H1 (cell line): Measurements from ENCODE around the gene ZNF135. TPM values are rescaled to one million over a fixed set of nuclear protein-coding genes. Genes with fewer than 3 reads are reported as not detected.
A peak's percentile ranks its signal among the peaks of the same experiment; 100 is the strongest.

Experiments used
- CTCF ChIA-PET: fragments of 300-600 bp; sonication (Branson Sonifier 250); formaldehyde crosslinking; loops from one replicate; lab custom pipeline; 2021; ENCODE audit not compliant: partially characterized antibody; lab: Charles Lee
- POLR2A ChIA-PET: fragments of 300-600 bp; sonication (Branson Sonifier 250); formaldehyde crosslinking; loops from one replicate; lab custom pipeline; 2021; ENCODE audit warnings: inconsistent platforms; ENCODE audit not compliant: partially characterized antibody; lab: Charles Lee
- DNase-seq, 2 experiments: peaks; one replicate each; pipeline versions ENCODE4 v3.0.0 to v3.0.0-alpha.2; 2010 to 2022; ENCODE audit warnings: low spot score in 2 of 2, low read depth in 1 of 2, mixed read lengths in 1 of 2
- FAIRE-seq: peaks from 2 replicates; lab custom pipeline; 2011; peaks lifted over from hg19 to GRCh38; lab: Jason Lieb, UNC
- H2AFZ ChIP-seq: 2 replicates; pipeline ENCODE4 v1.8.1; 2012; ENCODE audit warnings: low read length, inconsistent platforms
- H2AK5ac ChIP-seq: 2 replicates; pipeline ENCODE4 v1.6.1; 2013; ENCODE audit warnings: low read depth, low read length
- H2BK120ac ChIP-seq: replicated peaks from 2 replicates; pipeline ENCODE3; 2013; ENCODE audit warnings: low read depth, low read length, inconsistent platforms
- H2BK12ac ChIP-seq: 2 replicates; pipeline ENCODE4 v1.6.1; 2013; ENCODE audit warnings: low read depth, low read length
- H2BK15ac ChIP-seq: 2 replicates; pipeline ENCODE4 v1.6.1; 2013; ENCODE audit warnings: low read length
- H2BK20ac ChIP-seq: 2 replicates; pipeline ENCODE4 v1.6.1; 2013; ENCODE audit warnings: low read length
- H2BK5ac ChIP-seq: 2 replicates; pipeline ENCODE4 v1.6.1; 2013; ENCODE audit warnings: low read depth, low read length
- H3K14ac ChIP-seq: 2 replicates; pipeline ENCODE4 v1.6.1; 2013; ENCODE audit warnings: inconsistent platforms; ENCODE audit not compliant: insufficient read length
- H3K18ac ChIP-seq: 2 replicates; pipeline ENCODE4 v1.6.1; 2013; ENCODE audit warnings: low read length; ENCODE audit errors: extremely low read depth
- H3K23ac ChIP-seq: 2 replicates; pipeline ENCODE4 v1.6.1; 2013; ENCODE audit warnings: inconsistent platforms; ENCODE audit not compliant: insufficient read length
- H3K23me2 ChIP-seq: 2 replicates; pipeline ENCODE4 v1.6.1; 2013; ENCODE audit warnings: low read depth, low read length
- H3K27ac ChIP-seq: 2 replicates; pipeline ENCODE4 v1.6.1; 2011; ENCODE audit warnings: low read depth, low read length, inconsistent platforms
- H3K27me3 ChIP-seq, 4 experiments: replicated peaks in 1 of 4; 1 replicate in 1 of 4; 2 replicates in 3 of 4; pipeline versions ENCODE4 v1.6.1 to v1.8.1; 2011 to 2013; ENCODE audit warnings: low read length in 3 of 4, mild to moderate bottlenecking in 3 of 4, inconsistent platforms in 2 of 4, mixed read lengths in 2 of 4, moderate library complexity in 1 of 4; ENCODE audit not compliant: control insufficient read depth in 3 of 4, insufficient read depth in 3 of 4; ENCODE audit errors: extremely low read depth in 1 of 4
- H3K36me3 ChIP-seq, 4 experiments: 2 replicates each; pipeline versions ENCODE4 v1.6.1 to v1.8.1; 2011 to 2013; ENCODE audit warnings: mild to moderate bottlenecking in 4 of 4, low read length in 3 of 4, moderate library complexity in 2 of 4, control low read depth in 1 of 4, inconsistent platforms in 1 of 4; ENCODE audit not compliant: insufficient read depth in 4 of 4, control insufficient read depth in 2 of 4
- H3K4ac ChIP-seq: replicated peaks from 2 replicates; pipeline ENCODE3; 2013; ENCODE audit warnings: low read length, low read depth, mixed read lengths, inconsistent platforms; ENCODE audit not compliant: insufficient read length
- H3K4me1 ChIP-seq, 4 experiments: replicated peaks in 1 of 4; 1 replicate in 1 of 4; 2 replicates in 3 of 4; pipeline versions ENCODE4 v1.6.1 to v1.8.1; 2011 to 2013; ENCODE audit warnings: low read length in 3 of 4, inconsistent platforms in 2 of 4, mixed read lengths in 1 of 4; ENCODE audit not compliant: insufficient read depth in 4 of 4, control insufficient read depth in 3 of 4
- H3K4me2 ChIP-seq, 2 experiments: 2 replicates each; pipeline versions ENCODE4 v1.6.1 to v1.8.1; 2011 to 2013; ENCODE audit warnings: low read depth in 2 of 2, low read length in 2 of 2, control low read depth in 1 of 2, inconsistent platforms in 1 of 2, mild to moderate bottlenecking in 1 of 2; ENCODE audit not compliant: insufficient read depth in 1 of 2
- H3K4me3 ChIP-seq, 4 experiments: fragments of 200-600, 300-600 bp in 1 of 4; sonication (generic), shearing (Covaris generic), sonication (Bioruptor Twin) in 1 of 4; 2 replicates each; pipeline versions ENCODE4 v1.5.1 to v1.8.1; 2011 to 2016; ENCODE audit warnings: low read length in 4 of 4, low read depth in 3 of 4, control low read depth in 2 of 4, inconsistent platforms in 2 of 4, mild to moderate bottlenecking in 2 of 4, mixed read lengths in 1 of 4, moderate library complexity in 1 of 4; ENCODE audit not compliant: insufficient read depth in 2 of 4; ENCODE audit errors: extremely low read depth in 1 of 4
- H3K56ac ChIP-seq: replicated peaks from 2 replicates; pipeline ENCODE3; 2013; ENCODE audit warnings: low read depth, mild to moderate bottlenecking, mixed read lengths, low read length, inconsistent platforms; ENCODE audit not compliant: insufficient read length
- H3K79me1 ChIP-seq: 2 replicates; pipeline ENCODE4 v1.6.1; 2013; ENCODE audit warnings: low read depth, low read length, control low read depth
- H3K79me2 ChIP-seq, 2 experiments: 2 replicates each; pipeline versions ENCODE4 v1.6.1 to v1.8.1; 2012 to 2013; ENCODE audit warnings: low read length in 2 of 2, mild to moderate bottlenecking in 2 of 2, inconsistent platforms in 1 of 2; ENCODE audit not compliant: insufficient read depth in 2 of 2, control insufficient read depth in 1 of 2
- H3K9ac ChIP-seq, 4 experiments: replicated peaks in 1 of 4; 1 replicate in 1 of 4; 2 replicates in 3 of 4; pipeline versions ENCODE4 v1.6.1 to v1.8.1; 2011 to 2013; ENCODE audit warnings: low read depth in 3 of 4, low read length in 3 of 4, control low read depth in 2 of 4, mild to moderate bottlenecking in 2 of 4, moderate library complexity in 2 of 4, inconsistent platforms in 1 of 4; ENCODE audit errors: extremely low read depth in 1 of 4
- H3K9me3 ChIP-seq, 2 experiments: 2 replicates each; pipeline versions ENCODE4 v1.6.1 to v1.8.1; 2012 to 2013; ENCODE audit warnings: mild to moderate bottlenecking in 2 of 2, moderate library complexity in 2 of 2, control low read depth in 1 of 2, inconsistent platforms in 1 of 2, low read depth in 1 of 2, low read length in 1 of 2, mixed read lengths in 1 of 2; ENCODE audit not compliant: insufficient read depth in 2 of 2
- H4K20me1 ChIP-seq, 2 experiments: replicated peaks in 1 of 2; 2 replicates each; pipeline versions ENCODE3 to v1.8.1; 2011 to 2013; ENCODE audit warnings: inconsistent platforms in 2 of 2, low read length in 2 of 2, mild to moderate bottlenecking in 1 of 2; ENCODE audit not compliant: insufficient read depth in 2 of 2, control insufficient read depth in 1 of 2
- H4K5ac ChIP-seq: 2 replicates; pipeline ENCODE4 v1.6.1; 2013; ENCODE audit warnings: low read length, low read depth, mixed read lengths, inconsistent platforms; ENCODE audit not compliant: insufficient read length
- H4K8ac ChIP-seq: 2 replicates; pipeline ENCODE4 v1.8.0; 2013; ENCODE audit warnings: mild to moderate bottlenecking, moderate library complexity, low read length, inconsistent platforms; ENCODE audit not compliant: insufficient read depth; ENCODE audit errors: extremely low read depth
- H4K91ac ChIP-seq: replicated peaks from 2 replicates; pipeline ENCODE3; 2013; ENCODE audit warnings: low read length, mixed read lengths, inconsistent platforms; ENCODE audit not compliant: insufficient read length
- HDAC6 ChIP-seq: IDR thresholded peaks from one replicate; pipeline ENCODE4 v1.7.1; 2012; ENCODE audit warnings: low read depth, mild to moderate bottlenecking, inconsistent platforms, low read length, moderate library complexity
- ZNF274 ChIP-seq: IDR thresholded peaks from 2 replicates; pipeline ENCODE4 v1.7.0; 2012; ENCODE audit warnings: low read length, borderline replicate concordance; ENCODE audit errors: extremely low read depth
- WGBS, 2 experiments: shearing (Covaris generic) in 1 of 2; methylation state at CpG; one replicate each; pipeline versions ENCODE4 v1.1.6 to v1.1.7; 2013 to 2015; ENCODE audit warnings: low lambda C conversion rate in 2 of 2, mixed read lengths in 2 of 2, inconsistent platforms in 1 of 2, low coverage in 1 of 2, missing lambda C conversion rate in 1 of 2; ENCODE audit not compliant: insufficient replicate concordance in 2 of 2, insufficient coverage in 1 of 2, insufficient read length in 1 of 2; ENCODE audit errors: extremely low coverage in 1 of 2, missing lambda C conversion rate in 1 of 2; 5-methylcytosine and 5-hydroxymethylcytosine counted together
- polyA plus RNA-seq, 7 experiments: library from polyadenylated mRNA; depleted of rRNA in 3 of 7; stranded (reverse) in 5 of 7; unstranded in 2 of 7; fragments of >200 nt in 5 of 7; fragments of 200-250 nt in 2 of 7; gene quantifications; 1 replicate in 5 of 7; 2 replicates in 1 of 7; 4 replicates in 1 of 7; pipeline versions ENCODE4 v1.2.1 to v1.2.3, GENCODE V29; 2011 to 2013; ENCODE audit warnings: missing spikeins in 2 of 7, mixed read lengths in 2 of 7
- total RNA-seq: library from RNA; stranded (reverse); fragmentation: NEBNext Ultra II Directional; extraction: Animal tissue kit (Norgen Biotek cat#: 25700); gene quantifications from 2 replicates; pipeline ENCODE4 v1.2.1, GENCODE V29; 2021

Gene ZNF135
- total and polyA plus RNA-seq, 2 of the 8 experiments (the other 6 are each of a cell fraction or from before 2014, with no cell fraction given): 5.2 to 7.9 TPM

- no peak overlapping the region for H2BK20ac ChIP-seq
- 80% methylated on average over 3 of the region's 3 CpGs; no CpG with 5 or more reads in 1 of the 2 experiments for WGBS, 2 experiments
- H3K9me3 ChIP-seq: peaks cover 67 to 89% of the 10 kb centered on the region in 2 experiments
- no peak overlapping the region for H4K5ac ChIP-seq
- no peak overlapping the region for H2BK120ac ChIP-seq
- H3K23me2 ChIP-seq: no peaks in the 10 kb centered on the region
- POLR2A ChIA-PET: no interaction called here
- H3K56ac ChIP-seq: no peak overlapping the region
- H3K18ac ChIP-seq: no peak overlapping the region
- H3K4me1 ChIP-seq: no peaks in the 10 kb centered on the region
- no peak overlapping the region for H2BK12ac ChIP-seq
- no peaks in the 10 kb centered on the region for H3K79me2 ChIP-seq
- no peak overlapping the region for H3K4me3 ChIP-seq
- FAIRE-seq (no peak), DNase-seq (no peak)
- no peaks in the 10 kb centered on the region for H3K79me1 ChIP-seq
- H2BK15ac ChIP-seq: no peak overlapping the region
- no peaks in the 10 kb centered on the region for H3K36me3 ChIP-seq
- no peak overlapping the region for H2AK5ac ChIP-seq
- H3K27ac ChIP-seq: no peak overlapping the region
- H3K23ac ChIP-seq: no peak overlapping the region
- H2BK5ac ChIP-seq: no peak overlapping the region
- no peak overlapping the region for H2AFZ ChIP-seq
- TF ChIP-seq HDAC6 (no peak), ZNF274 (peak; percentile 82; the same call in 1 of the 2 replicates)
- no peak overlapping the region for H3K9ac ChIP-seq
- H4K8ac ChIP-seq: no peak overlapping the region
- no peaks in the 10 kb centered on the region for H4K20me1 ChIP-seq
- peaks cover 0 to 1% (median 0%) of the 10 kb centered on the region in 4 experiments; a peak in 1 of 7 replicates for H3K27me3 ChIP-seq
- H3K4ac ChIP-seq: no peak overlapping the region
- no peak overlapping the region for H3K4me2 ChIP-seq
- no peak overlapping the region for H3K14ac ChIP-seq
- CTCF ChIA-PET: interaction anchor here (1.3 kb wide), 1 partner anchor 86 kb away, joined by 3 read pairs; no protein-coding TSS in a partner anchor
- H4K91ac ChIP-seq: no peak overlapping the region
Observed at GRCh38 chr19:58108546-58108817, 49.4 kb downstream of the ZNF135 start.
